NOMO-1 treated with DMSO at 0.1 percent for 48 hours (cell line): ENCODE results near the gene ADARB1.

ENCODE experiments used
- DNase-seq: peaks from one replicate; lab custom pipeline; 2025; ENCODE audit not compliant: unreplicated experiment; lab: John Stamatoyannopoulos, UW

ADARB1 gene

GRCh38 chr21:45090966-45091365 is 16.6 kb downstream of the ADARB1 start:
- DNase-seq: no peak

GRCh38 chr21:45091550-45092322 is 17.4 kb downstream of the ADARB1 start:
- no peak for DNase-seq

GRCh38 chr21:45093035-45093532 is 18.7 kb downstream of the ADARB1 start:
- no peak for DNase-seq

- DNase-seq: no peak
Measured at GRCh38 chr21:45094412-45094811, 20.0 kb downstream of the ADARB1 start.

- DNase-seq: no peak
Measured at GRCh38 chr21:45095505-45095904, 21.1 kb downstream of the ADARB1 start.

- DNase-seq: no peak
Measured at GRCh38 chr21:45096217-45096616, 21.8 kb downstream of the ADARB1 start.

- DNase-seq: no peak
Measured at GRCh38 chr21:45097827-45098387, 23.5 kb downstream of the ADARB1 start.

GRCh38 chr21:45098867-45099266 is 24.5 kb downstream of the ADARB1 start:
- peak; percentile 11 for DNase-seq

GRCh38 chr21:45099571-45099970 is 25.2 kb downstream of the ADARB1 start:
- no peak for DNase-seq

GRCh38 chr21:45100866-45101265 is 26.5 kb downstream of the ADARB1 start:
- DNase-seq: no peak

GRCh38 chr21:45102391-45102932 is 28.1 kb downstream of the ADARB1 start:
- no peak for DNase-seq

GRCh38 chr21:45103971-45104520 is 29.7 kb downstream of the ADARB1 start:
- DNase-seq: peak; percentile 11

- no peak for DNase-seq
Measured at GRCh38 chr21:45104560-45104959, 30.2 kb downstream of the ADARB1 start.

- DNase-seq: no peak
Measured at GRCh38 chr21:45105906-45106485, 31.6 kb downstream of the ADARB1 start.

GRCh38 chr21:45108034-45108790 is 33.8 kb downstream of the ADARB1 start:
- DNase-seq: no peak

- DNase-seq: no peak
Measured at GRCh38 chr21:45108808-45109781, 34.7 kb downstream of the ADARB1 start.

GRCh38 chr21:45109831-45110492 is 35.6 kb downstream of the ADARB1 start:
- peak; percentile 95 for DNase-seq

GRCh38 chr21:45110873-45111624 is 36.7 kb downstream of the ADARB1 start:
- peak; percentile 28 for DNase-seq
